AG10803 (cell line): ENCODE measurements around the gene AIFM2.

ENCODE experiments used
- DNase-seq: peaks from one replicate; pipeline ENCODE4 v3.0.0; 2010; ENCODE audit warnings: low read depth
- H3K4me3 ChIP-seq: 2 replicates; pipeline ENCODE4 v1.5.1; 2011; ENCODE audit warnings: mild to moderate bottlenecking, low read length, control low read depth
- CTCF ChIP-seq: conservative IDR thresholded peaks from 2 replicates; pipeline ENCODE4 v1.5.1; 2011; ENCODE audit warnings: mild to moderate bottlenecking, low read length, control low read depth, inconsistent platforms

The AIFM2 gene

DNA sequence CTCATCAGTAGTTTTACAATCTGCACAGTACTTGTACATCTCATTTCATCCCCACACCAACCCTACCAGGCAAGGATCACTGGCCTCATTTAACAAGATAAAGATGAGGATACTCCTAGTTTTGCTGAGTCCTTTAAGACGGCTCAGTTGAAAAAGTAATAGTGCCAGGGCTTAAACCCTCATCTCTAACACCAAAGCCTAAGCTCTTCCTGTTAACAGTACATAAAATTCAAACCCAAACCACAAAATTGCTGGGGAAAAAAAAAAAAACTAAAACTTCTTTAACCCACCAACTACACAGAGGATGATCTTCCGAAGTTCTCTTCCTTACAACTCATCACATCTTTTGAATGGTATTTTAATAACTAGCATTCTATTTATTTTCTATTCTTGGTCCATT, 36.4 kb upstream of the AIFM2 start:
- peak overlapping the region; percentile 97 for H3K4me3 ChIP-seq
- DNase-seq = no peak
- TF ChIP-seq CTCF = no peak

DNA sequence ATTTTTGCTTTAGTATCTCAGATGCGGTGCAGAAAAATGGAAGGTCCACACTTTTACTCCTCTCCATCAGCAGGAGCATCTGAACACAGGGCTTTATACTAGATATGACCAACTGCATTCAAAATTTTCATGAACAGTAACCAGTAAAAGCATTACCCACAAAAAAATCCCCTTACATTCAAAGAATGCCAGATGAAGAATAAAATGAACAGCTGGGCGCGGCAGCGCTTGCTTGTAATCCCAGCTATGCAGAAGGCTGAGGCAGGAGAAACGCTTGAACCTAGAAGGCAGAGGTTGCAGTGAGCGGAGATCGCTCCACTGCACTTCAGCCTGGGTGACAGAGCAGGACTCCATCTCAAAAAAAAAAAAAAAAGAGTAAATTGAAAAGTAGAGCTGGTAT, 34.6 kb upstream of the AIFM2 start:
- H3K4me3 ChIP-seq = no peak overlapping the region
- peak; percentile 33 for DNase-seq
- TF ChIP-seq CTCF = no peak

DNA sequence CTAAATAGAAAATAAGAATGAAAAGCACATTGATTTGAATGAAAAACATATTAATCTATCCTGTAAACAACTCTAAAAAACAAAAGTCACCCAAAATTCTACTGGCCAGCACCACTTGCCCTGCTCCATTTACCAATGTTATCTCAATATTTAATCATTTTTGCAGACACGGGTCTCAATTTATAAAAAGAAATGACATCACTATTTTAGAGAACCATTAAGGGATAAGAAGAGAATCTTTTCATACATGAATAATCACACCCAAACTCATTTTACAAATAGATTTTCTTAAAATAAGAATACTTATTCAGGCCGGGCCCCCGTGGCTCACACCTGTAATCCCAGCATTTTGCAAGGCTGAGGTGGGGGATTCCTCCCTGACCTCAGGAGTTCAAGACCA, 33.8 kb upstream of the AIFM2 start:
- TF ChIP-seq CTCF = no peak
- DNase-seq = no peak
- H3K4me3 ChIP-seq = no peak overlapping the region

GRCh38 chr10:70164163-70164562, 31.5 kb upstream of the AIFM2 start:
- no peak for DNase-seq
- H3K4me3 ChIP-seq = no peak overlapping the region

DNA sequence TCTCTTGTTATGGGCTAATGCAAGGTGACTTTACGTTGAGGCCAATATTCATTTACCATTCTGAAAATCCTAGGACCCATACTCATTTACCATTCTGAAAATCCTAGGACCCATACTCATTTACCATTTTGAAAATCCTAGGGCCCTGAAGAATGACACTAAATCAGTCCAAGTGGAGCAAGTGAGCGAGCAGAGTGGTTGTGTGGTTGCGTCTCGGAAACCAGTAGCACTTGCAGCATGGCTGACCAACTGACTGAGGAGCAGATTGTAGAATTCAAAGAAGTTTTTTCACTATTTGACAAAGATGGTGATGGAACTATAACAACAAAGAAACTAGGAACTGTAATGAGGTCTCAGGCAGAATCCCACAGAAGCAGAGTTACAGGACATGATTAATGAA, 30.8 kb upstream of the AIFM2 start:
- H3K4me3 ChIP-seq = no peak overlapping the region
- DNase-seq = no peak
- no peak for TF ChIP-seq CTCF

More at GRCh38 chr10:70164163-70164562, 31.5 kb upstream of the AIFM2 start:
- TF ChIP-seq CTCF = no peak

GRCh38 chr10:70162892-70163201, 30.2 kb upstream of the AIFM2 start:
- DNase-seq = no peak
- no peak overlapping the region for H3K4me3 ChIP-seq
- TF ChIP-seq CTCF = no peak

- peak; percentile 24 for DNase-seq
- no peak for TF ChIP-seq CTCF
- H3K4me3 ChIP-seq = no peak overlapping the region
Measured at GRCh38 chr10:70162151-70162891, 29.7 kb upstream of the AIFM2 start.
